GM13976 (cell line): ENCODE results near the gene PLXND1.
A peak's percentile ranks its signal among the peaks of the same experiment; 100 is the strongest.

Experiments
- DNase-seq: peaks from one replicate; pipeline ENCODE4 v3.0.0; 2012; ENCODE audit warnings: low spot score
- CTCF ChIP-seq: IDR thresholded peaks from 2 replicates; pipeline ENCODE4 v1.5.1; 2012; ENCODE audit warnings: borderline replicate concordance, mild to moderate bottlenecking; ENCODE audit not compliant: insufficient read depth; ENCODE audit errors: extremely low read depth, missing control alignments, control extremely low read depth
- in situ Hi-C: fragments of 300-500 bp; cut with MboI; formaldehyde crosslinking; loops from one replicate; pipeline ENCODE4 v1.12.0; 2022; ENCODE audit warnings: low sequenced_read_pairs, mixed read lengths, inconsistent platforms; ENCODE audit not compliant: unreplicated experiment

Gene PLXND1

GRCh38 chr3:129618186-129618820 lies 11.8 kb upstream of the PLXND1 start:
- in situ Hi-C loops, result no loop called here
- no peak for TF ChIP-seq CTCF
- no peak for DNase-seq

GRCh38 chr3:129617381-129618185 lies 11.1 kb upstream of the PLXND1 start:
- TF ChIP-seq CTCF, result no peak
- DNase-seq, result no peak
- in situ Hi-C loops, result no loop called here

- peak; percentile 65 for DNase-seq
- TF ChIP-seq CTCF, result no peak
- in situ Hi-C loops, result no loop called here
Observed at GRCh38 chr3:129616713-129617112, 10.2 kb upstream of the PLXND1 start.

- TF ChIP-seq CTCF, result no peak
- in situ Hi-C loops, result no loop called here
- DNase-seq, result no peak
Observed at GRCh38 chr3:129616291-129616690, 9.8 kb upstream of the PLXND1 start.

GRCh38 chr3:129615751-129616281 lies 9.3 kb upstream of the PLXND1 start:
- no peak for DNase-seq
- TF ChIP-seq CTCF, result no peak
- in situ Hi-C loops, result no loop called here

- no peak for TF ChIP-seq CTCF
- no peak for DNase-seq
- in situ Hi-C loops, result no loop called here
Observed at GRCh38 chr3:129614927-129615363, 8.5 kb upstream of the PLXND1 start.
